CD14-positive monocyte (primary cell): ENCODE data around the gene KCTD5. TPM values are rescaled to one million over a fixed set of nuclear protein-coding genes. Genes with fewer than 3 reads are reported as not detected.

Experiments used
- DNase-seq, 3 donors: peaks; one replicate each; pipeline ENCODE4 v3.0.0-alpha.2; 2011 to 2022
- H2AFZ ChIP-seq: 2 replicates; pipeline ENCODE4 v1.6.0; 2012; ENCODE audit warnings: mild to moderate bottlenecking, low read depth, low read length, inconsistent platforms; ENCODE audit not compliant: insufficient read depth, poor library complexity, severe bottlenecking
- H3K27ac ChIP-seq, 2 donors: 1 replicate in 1 of 2; 2 replicates in 1 of 2; pipeline ENCODE4 v1.5.1; 2012 to 2013; ENCODE audit warnings: low read length in 2 of 2, control low read depth in 1 of 2, inconsistent platforms in 1 of 2, low read depth in 1 of 2, mild to moderate bottlenecking in 1 of 2
- H3K27me3 ChIP-seq, 2 donors: one replicate each; pipeline versions ENCODE4 v1.6.0 to v1.6.1; 2011 to 2013; ENCODE audit warnings: low read length in 2 of 2; ENCODE audit not compliant: control insufficient read depth in 2 of 2, insufficient read depth in 2 of 2
- H3K36me3 ChIP-seq, 2 donors: replicated peaks in 1 of 2; 1 replicate in 1 of 2; 2 replicates in 1 of 2; pipeline versions ENCODE4 v1.5.1 to v1.6.1; 2012 to 2013; ENCODE audit warnings: low read length in 2 of 2, control low read depth in 1 of 2, inconsistent platforms in 1 of 2, mild to moderate bottlenecking in 1 of 2; ENCODE audit not compliant: insufficient read depth in 2 of 2, control insufficient read depth in 1 of 2
- H3K4me1 ChIP-seq, 2 donors: 1 replicate in 1 of 2; 2 replicates in 1 of 2; pipeline versions ENCODE4 v1.5.1 to v1.6.1; 2012 to 2013; ENCODE audit warnings: low read length in 2 of 2, control low read depth in 1 of 2, inconsistent platforms in 1 of 2, mild to moderate bottlenecking in 1 of 2, moderate library complexity in 1 of 2; ENCODE audit not compliant: insufficient read depth in 2 of 2, control insufficient read depth in 1 of 2
- H3K4me2 ChIP-seq: replicated peaks from 2 replicates; pipeline ENCODE3; 2012; ENCODE audit warnings: low read length, moderate library complexity, mild to moderate bottlenecking; ENCODE audit not compliant: poor library complexity, severe bottlenecking; ENCODE audit errors: extremely low read depth
- H3K4me3 ChIP-seq, 3 experiments: fragments of 200-600 bp in 1 of 3; sonication (generic) in 1 of 3; replicated peaks in 1 of 3; 1 replicate in 2 of 3; 2 replicates in 1 of 3; pipeline ENCODE4 v1.5.1; 2011 to 2013; ENCODE audit warnings: low read length in 3 of 3, mild to moderate bottlenecking in 3 of 3, control low read depth in 2 of 3, low read depth in 2 of 3, inconsistent platforms in 1 of 3, moderate library complexity in 1 of 3
- H3K79me2 ChIP-seq: 2 replicates; pipeline ENCODE4 v1.6.0; 2012; ENCODE audit warnings: mild to moderate bottlenecking, control low read depth, inconsistent platforms, low read length, moderate library complexity; ENCODE audit not compliant: insufficient read depth
- H3K9ac ChIP-seq: 2 replicates; pipeline ENCODE4 v1.6.0; 2017; ENCODE audit warnings: low read length, mild to moderate bottlenecking; ENCODE audit not compliant: insufficient read depth, poor library complexity, severe bottlenecking
- H3K9me3 ChIP-seq, 2 donors: replicated peaks in 1 of 2; 1 replicate in 1 of 2; 2 replicates in 1 of 2; pipeline versions ENCODE4 v1.5.1 to v1.6.1; 2012 to 2013; ENCODE audit warnings: low read length in 2 of 2, control low read depth in 1 of 2; ENCODE audit not compliant: control insufficient read depth in 1 of 2, insufficient read depth in 1 of 2
- H4K20me1 ChIP-seq: 2 replicates; pipeline ENCODE4 v1.6.0; 2012; ENCODE audit warnings: mild to moderate bottlenecking, low read length, control low read depth, moderate library complexity; ENCODE audit not compliant: insufficient read depth
- H3K27ac Mint-ChIP-seq, 7 donors: one replicate each; pipeline ENCODE4 v1.8.0; 2020; ENCODE audit warnings: mild to moderate bottlenecking in 7 of 7, mixed read lengths in 7 of 7, moderate library complexity in 6 of 7, inconsistent platforms in 2 of 7
- H3K27me3 Mint-ChIP-seq, 3 donors: one replicate each; pipeline ENCODE4 v1.8.0; 2021 to 2022; ENCODE audit warnings: low read depth in 3 of 3, mild to moderate bottlenecking in 3 of 3, mixed read lengths in 3 of 3, moderate library complexity in 3 of 3, inconsistent platforms in 1 of 3
- H3K36me3 Mint-ChIP-seq, 2 donors: one replicate each; pipeline ENCODE4 v1.8.0; 2020; ENCODE audit warnings: mixed read lengths in 2 of 2, inconsistent platforms in 1 of 2, mild to moderate bottlenecking in 1 of 2
- H3K4me1 Mint-ChIP-seq: one replicate; pipeline ENCODE4 v1.8.0; 2020; ENCODE audit warnings: mild to moderate bottlenecking, mixed read lengths
- H3K4me3 Mint-ChIP-seq, 2 donors: one replicate each; pipeline ENCODE4 v1.8.0; 2020; ENCODE audit warnings: mild to moderate bottlenecking in 2 of 2, mixed read lengths in 2 of 2, moderate library complexity in 1 of 2
- H3K9me3 Mint-ChIP-seq, 7 donors: one replicate each; pipeline ENCODE4 v1.8.0; 2020 to 2022; ENCODE audit warnings: mixed read lengths in 7 of 7, mild to moderate bottlenecking in 6 of 7, moderate library complexity in 6 of 7, inconsistent platforms in 2 of 7
- WGBS: methylation state at CpG from one replicate; pipeline ENCODE4 v1.1.5; 2013; ENCODE audit warnings: missing lambda C conversion rate; ENCODE audit not compliant: insufficient coverage; 5-methylcytosine and 5-hydroxymethylcytosine counted together
- intact Hi-C, 2 donors: fragments of 100-400 bp; cut with micrococcal nuclease; formaldehyde crosslinking; loops; one replicate each; pipeline versions ENCODE4 v1.15.0 to v1.15.1; 2023
- polyA plus RNA-seq, 3 donors: library from polyadenylated mRNA; depleted of rRNA in 1 of 3; unstranded in 2 of 3; stranded (reverse) in 1 of 3; fragments of 300-500 nt in 2 of 3; fragments of >200 nt in 1 of 3; fragmentation: Illumina TruSeq in 2 of 3; gene quantifications; 1 replicate in 2 of 3; 2 replicates in 1 of 3; pipeline ENCODE4 v1.2.3, GENCODE V29; 2012 to 2021
- TF ChIP-seq, protein P1 (sequence below): fragments of 200-600 bp; IDR thresholded peaks from one replicate; pipeline ENCODE4 v1.8.0; 2022; ENCODE audit warnings: antibody characterized with exemption, mild to moderate bottlenecking

The KCTD5 gene
- polyA plus RNA-seq, 3 donors = 16.0 to 23.1 (median 21.0) TPM

DNA sequence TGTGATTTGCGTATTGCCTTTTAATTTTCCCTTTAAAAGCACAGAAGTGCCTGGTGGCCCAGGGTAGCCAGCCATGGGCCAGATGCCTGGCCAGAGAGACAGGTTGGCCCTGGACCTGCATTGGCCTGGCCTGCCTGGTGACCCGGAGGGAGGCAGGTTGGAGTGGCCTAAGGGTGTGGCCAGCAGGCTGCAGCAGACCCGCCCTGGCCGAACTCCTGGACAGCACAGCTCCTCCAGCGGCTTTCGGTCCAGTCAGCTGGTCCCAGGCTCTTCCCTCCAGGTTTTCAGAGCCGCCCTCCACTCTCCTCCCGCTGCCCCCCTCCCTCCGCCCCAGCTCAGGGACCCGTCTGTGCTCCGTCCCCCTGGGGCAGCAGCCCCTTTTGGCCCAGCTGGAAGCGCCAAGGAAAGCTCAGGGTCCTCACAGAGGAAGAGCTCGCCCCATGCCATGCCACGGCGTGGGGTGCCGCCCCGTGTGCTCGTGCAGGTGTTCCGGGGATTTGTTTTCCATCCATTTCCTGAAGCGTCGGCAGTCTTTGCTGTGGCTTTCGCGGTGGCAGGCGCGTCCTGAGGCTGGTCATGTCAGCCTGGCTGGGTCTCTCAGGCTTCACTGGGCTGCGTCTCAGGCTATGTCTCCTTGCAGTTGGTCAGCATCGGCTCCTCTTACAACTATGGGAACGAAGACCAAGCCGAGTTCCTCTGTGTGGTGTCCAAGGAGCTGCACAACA lies 19.6 kb downstream of the KCTD5 start:
- H3K27ac ChIP-seq = no peak overlapping the region
- TF ChIP-seq, protein P1, sequence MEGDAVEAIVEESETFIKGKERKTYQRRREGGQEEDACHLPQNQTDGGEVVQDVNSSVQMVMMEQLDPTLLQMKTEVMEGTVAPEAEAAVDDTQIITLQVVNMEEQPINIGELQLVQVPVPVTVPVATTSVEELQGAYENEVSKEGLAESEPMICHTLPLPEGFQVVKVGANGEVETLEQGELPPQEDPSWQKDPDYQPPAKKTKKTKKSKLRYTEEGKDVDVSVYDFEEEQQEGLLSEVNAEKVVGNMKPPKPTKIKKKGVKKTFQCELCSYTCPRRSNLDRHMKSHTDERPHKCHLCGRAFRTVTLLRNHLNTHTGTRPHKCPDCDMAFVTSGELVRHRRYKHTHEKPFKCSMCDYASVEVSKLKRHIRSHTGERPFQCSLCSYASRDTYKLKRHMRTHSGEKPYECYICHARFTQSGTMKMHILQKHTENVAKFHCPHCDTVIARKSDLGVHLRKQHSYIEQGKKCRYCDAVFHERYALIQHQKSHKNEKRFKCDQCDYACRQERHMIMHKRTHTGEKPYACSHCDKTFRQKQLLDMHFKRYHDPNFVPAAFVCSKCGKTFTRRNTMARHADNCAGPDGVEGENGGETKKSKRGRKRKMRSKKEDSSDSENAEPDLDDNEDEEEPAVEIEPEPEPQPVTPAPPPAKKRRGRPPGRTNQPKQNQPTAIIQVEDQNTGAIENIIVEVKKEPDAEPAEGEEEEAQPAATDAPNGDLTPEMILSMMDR = no peak
- Mint-ChIP-seq H3K27me3 (peaks cover 0 to 2% (median 1%) of the 10 kb centered on the region in 3 donors), H3K4me3 (no peak overlapping the region), H3K9me3 (no peaks in the 10 kb centered on the region), H3K4me1 (no peaks in the 10 kb centered on the region), H3K27ac (no peak overlapping the region), H3K36me3 (peaks cover 63 to 98% of the 10 kb centered on the region in 2 donors)
- intact Hi-C loops = no loop called here
- 93% methylated on average over 27 of the region's 29 CpGs for WGBS
- H3K27me3 ChIP-seq = no peaks in the 10 kb centered on the region
- no peaks in the 10 kb centered on the region for H3K9me3 ChIP-seq
- H3K4me2 ChIP-seq = no peak overlapping the region
- H4K20me1 ChIP-seq = peaks cover 99% of the 10 kb centered on the region
- no peak overlapping the region for H2AFZ ChIP-seq
- no peak overlapping the region for H3K9ac ChIP-seq
- no peaks in the 10 kb centered on the region for H3K4me1 ChIP-seq
- peaks cover 9% of the 10 kb centered on the region for H3K79me2 ChIP-seq
- DNase-seq = no peak
- H3K4me3 ChIP-seq = no peak overlapping the region
- H3K36me3 ChIP-seq = peaks cover 98 to 99% of the 10 kb centered on the region in 2 donors

DNA sequence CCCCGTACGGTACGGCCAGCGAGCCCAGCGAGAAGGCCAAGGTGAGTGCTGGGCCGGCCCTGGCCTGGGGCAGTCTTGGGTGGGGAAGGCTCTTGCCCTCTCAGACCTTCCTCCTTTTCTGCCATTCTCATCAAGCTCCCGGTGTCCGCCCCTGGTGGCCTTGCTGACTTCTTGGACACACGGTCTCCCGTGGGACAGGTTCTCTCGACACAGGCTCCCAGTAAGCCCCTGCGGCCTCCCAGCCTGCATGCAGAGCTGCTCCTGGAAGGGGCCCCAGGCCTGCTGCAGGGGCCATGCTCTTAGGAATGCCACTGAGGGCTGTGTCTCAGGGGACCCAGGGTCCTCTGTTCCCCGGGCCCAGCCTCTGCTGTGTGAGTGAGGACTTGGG lies 20.1 kb downstream of the KCTD5 start:
- Histone ChIP-seq H3K9ac (no peak overlapping the region), H3K27me3 (no peaks in the 10 kb centered on the region), H2AFZ (no peak overlapping the region), H3K36me3 (peaks cover 98 to 99% of the 10 kb centered on the region in 2 donors), H3K9me3 (no peaks in the 10 kb centered on the region), H3K4me1 (no peaks in the 10 kb centered on the region), H3K4me2 (no peak overlapping the region), H3K79me2 (peaks cover 8% of the 10 kb centered on the region), H4K20me1 (peaks cover 99% of the 10 kb centered on the region), H3K27ac (no peak overlapping the region), H3K4me3 (no peak overlapping the region)
- Mint-ChIP-seq H3K36me3 (peaks cover 61 to 98% of the 10 kb centered on the region in 2 donors), H3K9me3 (no peaks in the 10 kb centered on the region), H3K27me3 (peaks cover 0 to 2% (median 1%) of the 10 kb centered on the region in 3 donors), H3K4me3 (no peak overlapping the region), H3K27ac (peak overlapping the region in 1 of 7 donors; percentile 20), H3K4me1 (no peaks in the 10 kb centered on the region)
- intact Hi-C loops = no loop called here
- TF ChIP-seq, protein P1 = no peak
- WGBS = 97% methylated on average over 12 of the region's 13 CpGs
- no peak for DNase-seq
